B cell (primary cell): ENCODE data around the gene TMEM119. TPM values are rescaled to one million over a fixed set of nuclear protein-coding genes. Genes with fewer than 3 reads are reported as not detected.
A peak's percentile ranks its signal among the peaks of the same experiment; 100 is the strongest.

Experiments used
- ATAC-seq: fragments of 200-7000 bp; cut with Tn5 transposase; one replicate; pipeline ENCODE4 v1.10.0; 2021; ENCODE audit warnings: low read depth, mild to moderate bottlenecking, moderate number of reproducible peaks, moderate library complexity
- CTCF ChIA-PET: fragments of 350-600 bp; sonication (Branson Sonifier 250); formaldehyde crosslinking; loops from one replicate; lab custom pipeline; 2021; ENCODE audit warnings: antibody characterized with exemption, inconsistent platforms; lab: Charles Lee
- POLR2A ChIA-PET: fragments of 350-600 bp; sonication (Branson Sonifier 250); formaldehyde crosslinking; loops from one replicate; lab custom pipeline; 2021; ENCODE audit warnings: antibody characterized with exemption; lab: Charles Lee
- DNase-seq: peaks from one replicate; pipeline ENCODE4 v3.0.0; 2013
- H2AFZ ChIP-seq: 2 replicates; pipeline ENCODE4 v1.6.1; 2012; ENCODE audit warnings: mild to moderate bottlenecking, low read depth, low read length; ENCODE audit not compliant: insufficient read depth, poor library complexity, severe bottlenecking
- H3K27ac ChIP-seq, 2 donors: 1 replicate in 1 of 2; 2 replicates in 1 of 2; pipeline ENCODE4 v1.5.1; 2012 to 2013; ENCODE audit warnings: low read length in 2 of 2, mild to moderate bottlenecking in 2 of 2, moderate library complexity in 1 of 2
- H3K27me3 ChIP-seq, 4 experiments: fragments of 200-600 bp in 1 of 4; sonication (generic) in 1 of 4; replicated peaks in 1 of 4; 1 replicate in 2 of 4; 2 replicates in 2 of 4; pipeline versions ENCODE4 v1.6.1 to v1.7.0; 2013 to 2016; ENCODE audit warnings: low read length in 3 of 4, mild to moderate bottlenecking in 2 of 4, mixed read lengths in 1 of 4, moderate library complexity in 1 of 4; ENCODE audit not compliant: insufficient read depth in 4 of 4, control insufficient read depth in 3 of 4; ENCODE audit errors: control extremely low read depth in 1 of 4
- H3K36me3 ChIP-seq, 2 experiments: replicated peaks in 1 of 2; 1 replicate in 1 of 2; 2 replicates in 1 of 2; pipeline versions ENCODE4 v1.6.1 to v1.7.1; 2013; ENCODE audit warnings: low read length in 1 of 2; ENCODE audit not compliant: insufficient read depth in 2 of 2, control insufficient read depth in 1 of 2; ENCODE audit errors: control extremely low read depth in 1 of 2, extremely low read depth in 1 of 2
- H3K4me1 ChIP-seq, 2 donors: fragments of 200-600 bp in 1 of 2; sonication (generic) in 1 of 2; 1 replicate in 1 of 2; 2 replicates in 1 of 2; pipeline versions ENCODE4 v1.5.1 to v1.6.1; 2013 to 2017; ENCODE audit warnings: low read length in 2 of 2; ENCODE audit not compliant: control insufficient read depth in 2 of 2, insufficient read depth in 2 of 2
- H3K4me2 ChIP-seq: replicated peaks from 2 replicates; pipeline ENCODE3; 2012; ENCODE audit warnings: mild to moderate bottlenecking, low read depth, low read length; ENCODE audit not compliant: poor library complexity, severe bottlenecking
- H3K4me3 ChIP-seq, 5 experiments: fragments of 200-600 bp in 1 of 5; sonication (generic) in 1 of 5; 1 replicate in 3 of 5; 2 replicates in 2 of 5; pipeline versions ENCODE4 v1.5.1 to v1.7.0; 2011 to 2016; ENCODE audit warnings: low read length in 4 of 5, mild to moderate bottlenecking in 4 of 5, low read depth in 2 of 5, control low read depth in 1 of 5, moderate library complexity in 1 of 5; ENCODE audit not compliant: insufficient read depth in 1 of 5; ENCODE audit errors: control extremely low read depth in 1 of 5, extremely low read depth in 1 of 5
- H3K79me2 ChIP-seq: fragments of 200-600 bp; sonication (generic); one replicate; pipeline ENCODE4 v1.6.0; 2016; ENCODE audit warnings: low read length; ENCODE audit not compliant: control insufficient read depth, insufficient read depth
- H3K9ac ChIP-seq: fragments of 200-600 bp; sonication (generic); 2 replicates; pipeline ENCODE4 v1.6.1; 2017; ENCODE audit warnings: mild to moderate bottlenecking, low read length, moderate library complexity
- H3K9me3 ChIP-seq, 3 donors: one replicate each; pipeline versions ENCODE4 v1.6.1 to v1.7.1; 2013; ENCODE audit warnings: low read length in 2 of 3; ENCODE audit not compliant: control insufficient read depth in 2 of 3, insufficient read depth in 1 of 3; ENCODE audit errors: control extremely low read depth in 1 of 3
- H4K20me1 ChIP-seq: 2 replicates; pipeline ENCODE4 v1.6.0; 2012; ENCODE audit warnings: mild to moderate bottlenecking, low read length; ENCODE audit not compliant: insufficient read depth, control insufficient read depth, poor library complexity, severe bottlenecking
- H3K27ac Mint-ChIP-seq: one replicate; pipeline ENCODE4 v1.8.0; 2021; ENCODE audit warnings: mixed read lengths
- H3K27me3 Mint-ChIP-seq: one replicate; pipeline ENCODE4 v1.8.0; 2021; ENCODE audit warnings: mixed read lengths
- H3K4me1 Mint-ChIP-seq: one replicate; pipeline ENCODE4 v1.8.0; 2021; ENCODE audit warnings: mixed read lengths
- H3K4me3 Mint-ChIP-seq: one replicate; pipeline ENCODE4 v1.8.0; 2021; ENCODE audit warnings: mixed read lengths
- H3K9me3 Mint-ChIP-seq: one replicate; pipeline ENCODE4 v1.8.0; 2022; ENCODE audit warnings: mixed read lengths; ENCODE audit not compliant: insufficient read depth
- EZH2 ChIP-seq: IDR thresholded peaks from 2 replicates; pipeline ENCODE4 v1.6.1; 2012; ENCODE audit warnings: borderline replicate concordance, low read depth, mild to moderate bottlenecking, moderate library complexity, low read length; ENCODE audit not compliant: insufficient read depth, poor library complexity, severe bottlenecking
- WGBS: methylation state at CpG from one replicate; pipeline ENCODE4 v1.1.5; 2013; ENCODE audit warnings: missing lambda C conversion rate; ENCODE audit not compliant: insufficient coverage; 5-methylcytosine and 5-hydroxymethylcytosine counted together
- intact Hi-C: fragments of 100-400 bp; cut with micrococcal nuclease; formaldehyde crosslinking; loops from one replicate; pipeline ENCODE4 v1.10.0; 2022
- polyA plus RNA-seq: library from polyadenylated mRNA; depleted of rRNA; stranded (reverse); fragments of >200 nt; gene quantifications from 2 replicates; pipeline ENCODE4 v1.2.3, GENCODE V29; 2012
- total RNA-seq, 2 donors: library from RNA; stranded (reverse); fragments of 120-200 nt in 1 of 2; gene quantifications; 1 replicate in 1 of 2; 2 replicates in 1 of 2; pipeline versions ENCODE4 v1.2.3 to v1.2.4, GENCODE V29; 2013 to 2022
- TF ChIP-seq, protein P1 (sequence below): fragments of 200-600 bp; IDR thresholded peaks from one replicate; pipeline ENCODE4 v1.8.0; 2022; ENCODE audit warnings: antibody characterized with exemption, mild to moderate bottlenecking

The TMEM119 gene
- total and polyA plus RNA-seq, 2 donors (not counting 1 experiment from before 2014, with no cell fraction given) = 0.25 TPM; not detected in 1

GRCh38 chr12:108610336-108610815, 12.5 kb upstream of the TMEM119 start:
- Histone ChIP-seq H2AFZ (no peak overlapping the region), H3K36me3 (no peaks in the 10 kb centered on the region), H3K27me3 (peaks cover 0 to 12% (median 2%) of the 10 kb centered on the region in 4 experiments), H3K4me2 (no peak overlapping the region), H4K20me1 (no peaks in the 10 kb centered on the region), H3K9ac (no peak overlapping the region), H3K4me1 (peaks cover 14 to 23% of the 10 kb centered on the region in 2 donors), H3K4me3 (no peak overlapping the region), H3K9me3 (peaks cover 0 to 7% (median 0%) of the 10 kb centered on the region in 3 donors), H3K79me2 (no peaks in the 10 kb centered on the region), H3K27ac (no peak overlapping the region)
- intact Hi-C loops = no loop called here
- peak overlapping the region; percentile 26 for H3K27ac Mint-ChIP-seq
- TF ChIP-seq, protein P1, sequence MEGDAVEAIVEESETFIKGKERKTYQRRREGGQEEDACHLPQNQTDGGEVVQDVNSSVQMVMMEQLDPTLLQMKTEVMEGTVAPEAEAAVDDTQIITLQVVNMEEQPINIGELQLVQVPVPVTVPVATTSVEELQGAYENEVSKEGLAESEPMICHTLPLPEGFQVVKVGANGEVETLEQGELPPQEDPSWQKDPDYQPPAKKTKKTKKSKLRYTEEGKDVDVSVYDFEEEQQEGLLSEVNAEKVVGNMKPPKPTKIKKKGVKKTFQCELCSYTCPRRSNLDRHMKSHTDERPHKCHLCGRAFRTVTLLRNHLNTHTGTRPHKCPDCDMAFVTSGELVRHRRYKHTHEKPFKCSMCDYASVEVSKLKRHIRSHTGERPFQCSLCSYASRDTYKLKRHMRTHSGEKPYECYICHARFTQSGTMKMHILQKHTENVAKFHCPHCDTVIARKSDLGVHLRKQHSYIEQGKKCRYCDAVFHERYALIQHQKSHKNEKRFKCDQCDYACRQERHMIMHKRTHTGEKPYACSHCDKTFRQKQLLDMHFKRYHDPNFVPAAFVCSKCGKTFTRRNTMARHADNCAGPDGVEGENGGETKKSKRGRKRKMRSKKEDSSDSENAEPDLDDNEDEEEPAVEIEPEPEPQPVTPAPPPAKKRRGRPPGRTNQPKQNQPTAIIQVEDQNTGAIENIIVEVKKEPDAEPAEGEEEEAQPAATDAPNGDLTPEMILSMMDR = no peak
- no peak for TF ChIP-seq EZH2
- ChIA-PET CTCF (interaction anchor here (1.3 to 13.8 kb wide), 6 partner anchors 24 to 340 kb away, joined by 3 to 431 read pairs (median 54); partner anchors contain the start of gene SELPLG), POLR2A (no interaction called here)
- 94% methylated on average over 6 of the region's 8 CpGs for WGBS
- no peaks in the 10 kb centered on the region for H3K9me3 Mint-ChIP-seq
- H3K4me3 Mint-ChIP-seq = no peak overlapping the region
- peaks cover 28% of the 10 kb centered on the region for H3K4me1 Mint-ChIP-seq
- H3K27me3 Mint-ChIP-seq = peaks cover 10% of the 10 kb centered on the region
- ATAC-seq (no peak), DNase-seq (no peak)

- Histone ChIP-seq H3K9ac (no peak overlapping the region), H3K4me3 (no peak overlapping the region), H3K27ac (no peak overlapping the region), H3K27me3 (peaks cover 0 to 12% (median 2%) of the 10 kb centered on the region in 4 experiments), H3K4me2 (no peak overlapping the region), H3K9me3 (peaks cover 0 to 4% (median 0%) of the 10 kb centered on the region in 3 donors), H3K36me3 (no peaks in the 10 kb centered on the region), H2AFZ (no peak overlapping the region), H3K4me1 (peaks cover 14 to 23% of the 10 kb centered on the region in 2 donors), H3K79me2 (no peaks in the 10 kb centered on the region), H4K20me1 (no peaks in the 10 kb centered on the region)
- Mint-ChIP-seq H3K9me3 (no peaks in the 10 kb centered on the region), H3K4me3 (no peak overlapping the region), H3K4me1 (peaks cover 24% of the 10 kb centered on the region), H3K27me3 (peaks cover 10% of the 10 kb centered on the region), H3K27ac (peak overlapping the region; percentile 26)
- ChIA-PET CTCF (interaction anchor here (1.3 to 13.8 kb wide), 6 partner anchors 8 to 340 kb away, joined by 3 to 135 read pairs (median 8); no protein-coding TSS in a partner anchor), POLR2A (no interaction called here)
- ATAC-seq = no peak
- intact Hi-C loops = no loop called here
- no peak for DNase-seq
- TF ChIP-seq EZH2 = no peak
- TF ChIP-seq, protein P1 = no peak
- 19% methylated on average over 18 of the region's 21 CpGs for WGBS
These were observed 11.9 kb upstream of the TMEM119 start for GRCh38 chr12:108609537-108610335.
